GM20000 (cell line): ENCODE measurements around the gene SYT13.
A peak's percentile ranks its signal among the peaks of the same experiment; 100 is the strongest.
"Not testable (repeated sequence)": the region's sequence is repeated elsewhere in the genome, so short reads cannot be mapped to it uniquely, and the experiment has no call there.

Experiments
- DNase-seq: peaks from one replicate; pipeline ENCODE4 v3.0.0; 2012; ENCODE audit warnings: low spot score
- CTCF ChIP-seq: IDR thresholded peaks from 2 replicates; pipeline ENCODE4 v1.5.1; 2012; ENCODE audit warnings: mild to moderate bottlenecking, control low read depth; ENCODE audit errors: extremely low read depth, missing control alignments

Gene SYT13

DNA sequence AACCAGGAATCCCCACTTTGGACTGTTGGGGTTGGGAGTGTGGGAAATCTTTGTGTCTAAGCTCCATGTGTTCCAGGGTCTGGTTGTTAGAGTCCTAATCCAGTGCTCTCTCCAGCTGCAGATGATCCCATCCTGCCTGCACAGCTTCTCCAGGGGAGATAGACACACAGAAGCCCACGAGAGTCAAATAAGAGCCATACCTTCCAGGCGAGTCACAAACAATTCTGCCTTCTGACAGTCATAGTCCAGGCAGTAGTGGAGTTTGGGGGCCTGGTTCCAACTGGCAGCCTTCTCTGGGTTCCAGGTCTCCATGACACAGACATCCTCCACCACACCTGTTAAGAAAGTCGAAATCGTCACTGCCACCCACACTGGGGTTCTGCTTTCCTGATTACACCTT is 32.1 kb downstream of the SYT13 start:
- no peak for TF ChIP-seq CTCF
- DNase-seq: no peak

DNA sequence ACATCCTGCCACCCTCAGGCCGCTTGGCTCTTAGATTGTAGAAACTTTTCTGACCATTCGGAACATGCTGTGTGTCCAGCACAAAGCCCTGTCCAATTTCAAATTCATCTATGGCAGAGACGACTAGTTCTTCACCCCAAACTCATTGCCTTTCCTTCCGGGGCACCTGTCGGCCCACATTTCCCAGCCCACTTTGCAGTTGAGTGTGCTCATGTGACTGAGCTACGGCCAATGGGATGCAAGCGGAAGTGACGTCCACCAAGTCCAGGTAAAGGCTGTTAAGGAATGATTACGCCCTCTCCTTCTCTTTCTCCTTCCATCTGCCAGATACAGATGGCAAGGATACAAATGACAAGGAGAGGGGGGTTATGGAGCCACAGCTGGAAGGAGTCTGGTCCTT is 32.5 kb downstream of the SYT13 start:
- no peak for TF ChIP-seq CTCF
- no peak for DNase-seq

GRCh38 chr11:45252877-45253276 is 33.3 kb downstream of the SYT13 start:
- no peak for TF ChIP-seq CTCF
- DNase-seq: no peak

- peak; percentile 33 for TF ChIP-seq CTCF
Measured at GRCh38 chr11:45252134-45252856, 33.8 kb downstream of the SYT13 start.

DNA sequence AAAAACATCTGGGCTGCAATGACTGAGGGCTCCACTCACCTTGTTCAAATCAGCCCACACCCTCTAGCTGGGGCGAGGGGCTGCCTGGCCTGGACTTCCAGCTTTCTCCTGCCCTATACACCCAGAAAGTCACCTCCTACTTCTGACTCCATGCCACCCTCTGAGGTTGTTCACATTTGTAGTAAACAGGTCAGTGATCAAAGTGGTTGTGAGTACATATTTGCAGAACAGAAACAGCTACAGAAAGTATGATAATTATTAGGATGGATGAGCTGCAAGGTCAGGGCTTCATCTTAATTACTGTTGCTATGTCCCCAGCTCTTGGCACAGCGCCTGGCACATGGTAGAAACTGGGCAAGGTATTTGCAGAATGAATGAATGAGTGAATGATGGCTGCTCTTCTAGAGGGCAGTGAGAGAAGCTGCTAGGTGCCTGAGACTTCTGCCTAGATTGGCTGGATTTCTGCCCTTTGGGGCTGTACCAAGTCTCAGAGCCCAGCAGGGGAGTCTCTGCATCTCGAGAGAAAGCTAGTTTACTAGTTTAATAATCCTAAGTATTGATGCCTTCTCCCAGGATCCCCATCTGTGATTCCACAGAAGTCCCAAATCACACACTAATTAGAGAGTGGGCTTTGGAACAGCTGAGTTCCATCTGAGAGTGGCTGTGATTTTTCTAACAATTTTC is 36.0 kb downstream of the SYT13 start:
- DNase-seq: no peak
- TF ChIP-seq CTCF: no peak

More at GRCh38 chr11:45252134-45252856, 33.8 kb downstream of the SYT13 start:
- peak; percentile 52 for DNase-seq

- DNase-seq: not testable (repeated sequence)
Measured at GRCh38 chr11:45249372-45249771, 36.8 kb downstream of the SYT13 start.

DNA sequence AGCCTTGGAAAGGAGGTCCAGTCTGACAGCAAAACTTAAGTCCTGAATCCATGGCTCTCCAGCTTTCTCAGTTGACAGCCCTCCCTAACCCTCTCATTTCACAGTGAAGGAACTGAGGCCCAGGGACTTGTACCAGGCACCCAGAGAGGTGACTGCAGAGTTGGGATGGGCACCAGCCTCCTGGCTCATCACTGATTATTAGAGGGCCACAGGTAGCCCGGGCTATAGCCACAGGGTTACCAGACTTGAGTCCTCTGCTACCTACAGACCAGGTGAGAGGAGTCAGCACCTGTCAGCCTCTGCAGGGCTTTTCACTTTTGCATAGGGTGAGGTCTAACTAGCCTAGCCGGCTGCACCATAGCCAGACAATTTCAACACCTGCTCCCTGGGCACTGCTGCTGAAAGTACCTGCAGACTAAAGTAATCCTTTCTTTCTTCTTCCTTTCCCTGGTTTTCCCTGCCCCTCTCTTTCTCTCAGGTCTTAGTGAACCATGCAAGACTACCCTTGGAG is 37.6 kb downstream of the SYT13 start:
- DNase-seq: no peak
- TF ChIP-seq CTCF: no peak
